ENCODE results near the gene RAB37. TPM values are rescaled to one million over a fixed set of nuclear protein-coding genes. Genes with fewer than 3 reads are reported as not detected.

The RAB37 gene
- total and polyA plus RNA-seq, 9 of the 15 experiments (the other 6 are each of a cell fraction or from before 2014, with no cell fraction given): 0.03 to 0.27 (median 0.11) TPM; not detected in 4

GRCh38 chr17:74740641-74741387 lies 3.8 kb downstream of the RAB37 start:
- H3K36me3 ChIP-seq (ENCODE audit: control insufficient read depth, insufficient read depth, low read length): no peaks in the 10 kb centered on the region
- no peak overlapping the region for H3K4me2 ChIP-seq (ENCODE audit: insufficient read depth, low read length)
- H3K4me1 ChIP-seq (replicated peaks in 1 of 2; ENCODE audit: control insufficient read depth in 2 of 2, insufficient read depth in 2 of 2, low read length in 2 of 2): peaks cover 4 to 32% of the 10 kb centered on the region in 2 experiments
- no peak for DNase-seq (ENCODE audit: extremely low read depth in 1 of 4, low spot score in 3 of 4)
- H3K79me2 ChIP-seq (ENCODE audit: control insufficient read depth, insufficient read depth, low read length): no peaks in the 10 kb centered on the region
- H3K9me1 ChIP-seq (ENCODE audit: control insufficient read depth, insufficient read depth, low read length): no peaks in the 10 kb centered on the region
- 10% methylated on average over 17 of the region's 17 CpGs for WGBS (ENCODE audit: insufficient coverage, low coverage, missing lambda C conversion rate)
- no peak overlapping the region for H3K9ac ChIP-seq (ENCODE audit: insufficient read depth in 1 of 2, low read depth in 2 of 2, low read length in 2 of 2)
- BruUV-seq (replicated peaks): no TSS peak
- peaks cover 28 to 63% of the 10 kb centered on the region in 2 experiments; a peak in 4 of 5 replicates for H3K27me3 ChIP-seq (ENCODE audit: control insufficient read depth in 2 of 2, insufficient read depth in 2 of 2, low read length in 2 of 2)
- no peak overlapping the region for H3K27ac ChIP-seq (ENCODE audit: extremely low read depth, low read depth, low read length)
- TF ChIP-seq NFIC (IDR thresholded peaks at IDR 0.05): peak; percentile 23; the same call in 1 of the 2 replicates
- TF ChIP-seq TCFL5 (CRISPR knock-in tag; conservative IDR thresholded peaks at IDR 0.05): no peak
- intact Hi-C loops (cut with micrococcal nuclease): loop anchor here (5.0 kb wide), 1 partner anchor 111 kb away; no protein-coding TSS in a partner anchor
- FAIRE-seq: no peak
- in situ Hi-C loops (cut with MboI): loop anchor here (5.0 kb wide), 1 partner anchor 216 kb away; no protein-coding TSS in a partner anchor
- ATAC-seq: no peak
- no peaks in the 10 kb centered on the region for H3K9me3 ChIP-seq (replicated peaks; ENCODE audit: control insufficient read depth, insufficient read depth, low read depth, low read length)
- POLR2A ChIA-PET: interaction anchor here (0.8 to 1.0 kb wide), 2 partner anchors 18 to 117 kb away, joined by 3 read pairs; no protein-coding TSS in a partner anchor
- peaks cover 5% of the 10 kb centered on the region; the same call in 1 of the 2 replicates for H4K20me1 ChIP-seq (replicated peaks; ENCODE audit: control insufficient read depth, insufficient read depth, low read length)
- H3K4me3 ChIP-seq: no peak overlapping the region
- CTCF ChIA-PET (ENCODE audit: low intra/inter-chr PET ratio): interaction anchor here (0.6 kb wide), 1 partner anchor 57 kb away, joined by 3 read pairs; no protein-coding TSS in a partner anchor
- no peak overlapping the region for H2AFZ ChIP-seq (ENCODE audit: low read depth, low read length)

GRCh38 chr17:74742153-74742515 lies 5.1 kb downstream of the RAB37 start:
- Histone ChIP-seq H3K27me3 (ENCODE audit: control insufficient read depth in 2 of 2, insufficient read depth in 2 of 2, low read length in 2 of 2) (peaks cover 23 to 51% of the 10 kb centered on the region in 2 experiments; a peak in 4 of 5 replicates), H3K9me3 (replicated peaks; ENCODE audit: control insufficient read depth, insufficient read depth, low read depth, low read length) (no peaks in the 10 kb centered on the region), H3K9ac (ENCODE audit: insufficient read depth in 1 of 2, low read depth in 2 of 2, low read length in 2 of 2) (no peak overlapping the region), H3K36me3 (ENCODE audit: control insufficient read depth, insufficient read depth, low read length) (no peaks in the 10 kb centered on the region), H4K20me1 (replicated peaks; ENCODE audit: control insufficient read depth, insufficient read depth, low read length) (peaks cover 5% of the 10 kb centered on the region; the same call in 1 of the 2 replicates), H3K79me2 (ENCODE audit: control insufficient read depth, insufficient read depth, low read length) (no peaks in the 10 kb centered on the region), H3K9me1 (ENCODE audit: control insufficient read depth, insufficient read depth, low read length) (no peaks in the 10 kb centered on the region), H3K4me1 (replicated peaks in 1 of 2; ENCODE audit: control insufficient read depth in 2 of 2, insufficient read depth in 2 of 2, low read length in 2 of 2) (peaks cover 17 to 35% of the 10 kb centered on the region in 2 experiments), H3K4me3 (no peak overlapping the region), H3K27ac (ENCODE audit: extremely low read depth, low read depth, low read length) (no peak overlapping the region), H2AFZ (ENCODE audit: low read depth, low read length) (no peak overlapping the region), H3K4me2 (ENCODE audit: insufficient read depth, low read length) (no peak overlapping the region)
- DNase-seq (ENCODE audit: extremely low read depth in 1 of 4, low spot score in 3 of 4): no peak
- BruUV-seq (replicated peaks): no TSS peak
- in situ Hi-C loops (cut with MboI) (loop anchor here (5.0 kb wide), 1 partner anchor 215 kb away; no protein-coding TSS in a partner anchor), intact Hi-C loops (cut with micrococcal nuclease) (loop anchor here (5.0 kb wide), 1 partner anchor 110 kb away; no protein-coding TSS in a partner anchor)
- no peak for FAIRE-seq
- ChIA-PET CTCF (ENCODE audit: low intra/inter-chr PET ratio) (interaction anchor here (0.6 kb wide), 1 partner anchor 29 kb away, joined by 3 read pairs; no protein-coding TSS in a partner anchor), POLR2A (interaction anchor here (1.1 kb wide), 1 partner anchor 18 kb away, joined by 3 read pairs; no protein-coding TSS in a partner anchor)
- ATAC-seq: no peak
- WGBS (ENCODE audit: insufficient coverage, low coverage, missing lambda C conversion rate): 0% methylated on average over 3 of the region's 4 CpGs
- TF ChIP-seq BMI1 (IDR thresholded peaks at IDR 0.05; ENCODE audit: low read length) (no peak), FOXJ3 (CRISPR knock-in tag; IDR thresholded peaks at IDR 0.05) (no peak), HIVEP1 (CRISPR knock-in tag; IDR thresholded peaks at IDR 0.05) (no peak)
- TF ChIP-seq, protein P1, sequence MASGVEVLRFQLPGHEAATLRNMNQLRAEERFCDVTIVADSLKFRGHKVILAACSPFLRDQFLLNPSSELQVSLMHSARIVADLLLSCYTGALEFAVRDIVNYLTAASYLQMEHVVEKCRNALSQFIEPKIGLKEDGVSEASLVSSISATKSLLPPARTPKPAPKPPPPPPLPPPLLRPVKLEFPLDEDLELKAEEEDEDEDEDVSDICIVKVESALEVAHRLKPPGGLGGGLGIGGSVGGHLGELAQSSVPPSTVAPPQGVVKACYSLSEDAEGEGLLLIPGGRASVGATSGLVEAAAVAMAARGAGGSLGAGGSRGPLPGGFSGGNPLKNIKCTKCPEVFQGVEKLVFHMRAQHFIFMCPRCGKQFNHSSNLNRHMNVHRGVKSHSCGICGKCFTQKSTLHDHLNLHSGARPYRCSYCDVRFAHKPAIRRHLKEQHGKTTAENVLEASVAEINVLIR (CRISPR knock-in tag; IDR thresholded peaks at IDR 0.05): no peak
- TF ChIP-seq, protein P2, sequence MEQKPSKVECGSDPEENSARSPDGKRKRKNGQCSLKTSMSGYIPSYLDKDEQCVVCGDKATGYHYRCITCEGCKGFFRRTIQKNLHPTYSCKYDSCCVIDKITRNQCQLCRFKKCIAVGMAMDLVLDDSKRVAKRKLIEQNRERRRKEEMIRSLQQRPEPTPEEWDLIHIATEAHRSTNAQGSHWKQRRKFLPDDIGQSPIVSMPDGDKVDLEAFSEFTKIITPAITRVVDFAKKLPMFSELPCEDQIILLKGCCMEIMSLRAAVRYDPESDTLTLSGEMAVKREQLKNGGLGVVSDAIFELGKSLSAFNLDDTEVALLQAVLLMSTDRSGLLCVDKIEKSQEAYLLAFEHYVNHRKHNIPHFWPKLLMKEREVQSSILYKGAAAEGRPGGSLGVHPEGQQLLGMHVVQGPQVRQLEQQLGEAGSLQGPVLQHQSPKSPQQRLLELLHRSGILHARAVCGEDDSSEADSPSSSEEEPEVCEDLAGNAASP (IDR thresholded peaks at IDR 0.05): no peak

All from K562 (cell line).